GM21381 (cell line): ENCODE measurements around the gene ACTN1.
"Not testable (repeated sequence)": the region's sequence is repeated elsewhere in the genome, so short reads cannot be mapped to it uniquely, and the experiment has no call there.

Experiments used
- ATAC-seq: cut with Tn5 transposase; IDR thresholded peaks from one replicate; pipeline ENCODE4 v1.9.1; 2021; ENCODE audit warnings: mild to moderate bottlenecking, moderate library complexity; ENCODE audit not compliant: unreplicated experiment

The ACTN1 gene

GRCh38 chr14:68986926-68987652, 8.0 kb upstream of the ACTN1 start:
- ATAC-seq = no peak

GRCh38 chr14:68986225-68986624, 7.1 kb upstream of the ACTN1 start:
- ATAC-seq = no peak

- ATAC-seq = no peak
These were observed 5.6 kb upstream of the ACTN1 start for GRCh38 chr14:68984686-68985085.

- ATAC-seq = no peak
These were observed 4.1 kb upstream of the ACTN1 start for GRCh38 chr14:68983191-68983590.

- ATAC-seq = no peak
These were observed 3.5 kb upstream of the ACTN1 start for GRCh38 chr14:68982581-68982980.

GRCh38 chr14:68981539-68981976, 2.5 kb upstream of the ACTN1 start:
- ATAC-seq = no peak

- no peak for ATAC-seq
These were observed 2.0 kb upstream of the ACTN1 start for GRCh38 chr14:68981139-68981538.

GRCh38 chr14:68979722-68980451, 785 bp upstream of the ACTN1 start:
- ATAC-seq = no peak

- ATAC-seq = no peak
These were observed 760 bp downstream of the ACTN1 start for GRCh38 chr14:68978172-68978911.

- no peak for ATAC-seq
These were observed 1.4 kb downstream of the ACTN1 start for GRCh38 chr14:68977718-68978171.

GRCh38 chr14:68977180-68977717, 1.9 kb downstream of the ACTN1 start:
- no peak for ATAC-seq

GRCh38 chr14:68976160-68977067, 2.7 kb downstream of the ACTN1 start:
- ATAC-seq = no peak

GRCh38 chr14:68975667-68976066, 3.4 kb downstream of the ACTN1 start:
- ATAC-seq = no peak

GRCh38 chr14:68974759-68975347, 4.2 kb downstream of the ACTN1 start:
- no peak for ATAC-seq

- no peak for ATAC-seq
These were observed 5.5 kb downstream of the ACTN1 start for GRCh38 chr14:68973639-68974038.

- ATAC-seq = not testable (repeated sequence)
These were observed 5.9 kb downstream of the ACTN1 start for GRCh38 chr14:68973219-68973565.

- no peak for ATAC-seq
These were observed 6.4 kb downstream of the ACTN1 start for GRCh38 chr14:68972507-68973218.

GRCh38 chr14:68971411-68972035, 7.6 kb downstream of the ACTN1 start:
- ATAC-seq = no peak

- ATAC-seq = no peak
These were observed 8.4 kb downstream of the ACTN1 start for GRCh38 chr14:68970736-68971135.
